DOHH2 (cell line): ENCODE measurements around the gene HLF.

Experiments used
- CTCF ChIP-seq: fragments of 200-600 bp; sonication (generic); IDR thresholded peaks from one replicate; pipeline ENCODE4 v1.5.1; 2014; ENCODE audit warnings: antibody characterized with exemption, mild to moderate bottlenecking, low read depth, low read length; ENCODE audit not compliant: poor library complexity, severe bottlenecking
- EZH2phosphoT487 ChIP-seq: fragments of 200-600 bp; sonication (generic); IDR thresholded peaks from 2 replicates; pipeline ENCODE4 v1.6.1; 2017; ENCODE audit warnings: borderline replicate concordance, mild to moderate bottlenecking, antibody characterized with exemption, low read length, moderate library complexity, mixed read lengths

- no peak for TF ChIP-seq CTCF
- no peak for TF ChIP-seq EZH2phosphoT487
These were observed 26.4 kb downstream of the HLF start for GRCh38 chr17:55291114-55291507.
